ENCODE data around the gene TRHDE. TPM values are rescaled to one million over a fixed set of nuclear protein-coding genes. Genes with fewer than 3 reads are reported as not detected.

Gene TRHDE
- total and polyA plus RNA-seq, 12 donors, result 0.11 to 3.9 (median 0.64) TPM

DNA sequence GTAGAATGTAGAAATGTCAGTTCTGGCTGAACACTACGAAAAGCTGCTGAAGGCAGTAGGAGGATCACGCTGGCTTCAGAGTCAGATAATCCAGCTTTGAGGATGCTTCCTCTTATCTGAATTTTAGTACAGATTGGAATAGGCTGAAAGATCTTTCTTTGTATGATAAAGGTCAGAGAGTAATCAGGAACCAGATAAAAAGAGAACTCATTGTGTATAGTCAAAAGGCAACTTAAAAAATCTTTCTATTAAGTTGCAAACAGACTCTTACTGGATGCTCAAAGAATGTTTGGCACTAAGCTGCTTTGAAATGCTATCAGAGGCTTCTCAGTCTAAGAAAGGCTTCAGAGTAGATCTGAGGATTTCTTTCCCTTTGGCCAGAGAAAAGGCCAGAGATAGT lies 21.8 kb upstream of the TRHDE start:
- Histone ChIP-seq H3K36me3 (replicated peaks in 1 of 2) (no peaks in the 10 kb centered on the region), H3K4me1 (replicated peaks in 1 of 2) (no peaks in the 10 kb centered on the region), H3K27me3 (no peaks in the 10 kb centered on the region), H3K27ac (no peak overlapping the region), H3K9me3 (replicated peaks in 1 of 3) (no peaks in the 10 kb centered on the region), H3K4me3 (no peak overlapping the region)
- TF ChIP-seq POLR2A (IDR thresholded peaks at IDR 0.05), result no peak
- TF ChIP-seq, protein P1, sequence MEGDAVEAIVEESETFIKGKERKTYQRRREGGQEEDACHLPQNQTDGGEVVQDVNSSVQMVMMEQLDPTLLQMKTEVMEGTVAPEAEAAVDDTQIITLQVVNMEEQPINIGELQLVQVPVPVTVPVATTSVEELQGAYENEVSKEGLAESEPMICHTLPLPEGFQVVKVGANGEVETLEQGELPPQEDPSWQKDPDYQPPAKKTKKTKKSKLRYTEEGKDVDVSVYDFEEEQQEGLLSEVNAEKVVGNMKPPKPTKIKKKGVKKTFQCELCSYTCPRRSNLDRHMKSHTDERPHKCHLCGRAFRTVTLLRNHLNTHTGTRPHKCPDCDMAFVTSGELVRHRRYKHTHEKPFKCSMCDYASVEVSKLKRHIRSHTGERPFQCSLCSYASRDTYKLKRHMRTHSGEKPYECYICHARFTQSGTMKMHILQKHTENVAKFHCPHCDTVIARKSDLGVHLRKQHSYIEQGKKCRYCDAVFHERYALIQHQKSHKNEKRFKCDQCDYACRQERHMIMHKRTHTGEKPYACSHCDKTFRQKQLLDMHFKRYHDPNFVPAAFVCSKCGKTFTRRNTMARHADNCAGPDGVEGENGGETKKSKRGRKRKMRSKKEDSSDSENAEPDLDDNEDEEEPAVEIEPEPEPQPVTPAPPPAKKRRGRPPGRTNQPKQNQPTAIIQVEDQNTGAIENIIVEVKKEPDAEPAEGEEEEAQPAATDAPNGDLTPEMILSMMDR (IDR thresholded peaks at IDR 0.05), result no peak
- no peak for DNase-seq
- intact Hi-C loops (cut with DNase I), result no loop called here
- WGBS, 4 donors, result 75 to 83% (median 81%) methylated on average over 2 of the region's 2 CpGs

DNA sequence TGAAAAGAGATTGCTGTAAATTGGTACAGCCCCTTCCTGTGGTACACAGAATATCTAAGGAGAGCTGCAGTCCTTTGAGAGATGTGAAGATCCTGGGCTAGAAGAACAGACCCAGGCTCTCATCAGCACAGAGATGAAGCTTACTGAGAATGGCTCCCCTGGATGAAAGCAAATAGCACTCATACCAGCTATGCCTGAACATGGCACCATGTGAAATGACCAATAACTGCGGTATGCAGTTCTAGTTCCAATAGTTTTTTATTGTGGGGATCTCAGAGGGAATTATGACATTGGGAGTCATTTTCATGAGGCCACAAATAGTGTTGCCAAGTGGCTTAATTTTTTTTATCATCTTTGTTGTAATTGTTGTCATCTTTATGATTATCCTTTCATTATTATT lies 15.4 kb upstream of the TRHDE start:
- no peak for DNase-seq
- TF ChIP-seq, protein P1 (IDR thresholded peaks at IDR 0.05), result no peak
- TF ChIP-seq POLR2A (IDR thresholded peaks at IDR 0.05), result no peak
- Histone ChIP-seq H3K4me3 (no peak overlapping the region), H3K4me1 (replicated peaks in 1 of 2) (no peaks in the 10 kb centered on the region), H3K27ac (no peak overlapping the region), H3K9me3 (replicated peaks in 1 of 3) (no peaks in the 10 kb centered on the region), H3K27me3 (no peaks in the 10 kb centered on the region), H3K36me3 (replicated peaks in 1 of 2) (no peaks in the 10 kb centered on the region)
- intact Hi-C loops (cut with DNase I), result no loop called here
- WGBS, 4 donors, result 88 to 100% (median 99%) methylated on average over 1 of the region's 1 CpG

DNA sequence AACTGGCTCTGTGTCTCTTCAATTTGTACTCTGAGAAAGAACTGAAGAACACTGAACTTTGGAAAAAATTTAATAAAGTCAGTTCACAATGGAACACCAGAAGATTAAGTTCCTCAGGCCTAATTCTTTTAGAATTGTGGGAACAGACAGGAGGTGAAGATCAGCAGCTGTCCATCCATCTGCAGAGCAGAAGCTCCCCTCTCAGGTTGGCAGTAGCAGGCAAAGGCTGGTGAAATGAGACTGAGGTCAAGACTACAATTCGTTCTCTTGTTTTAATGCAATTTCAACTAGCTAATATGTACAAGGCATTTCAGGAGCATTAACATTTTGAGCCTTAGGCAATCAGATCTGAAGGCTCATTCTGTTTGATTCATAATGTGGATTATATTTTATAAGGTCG lies 10.3 kb upstream of the TRHDE start:
- no peak overlapping the region for H3K27ac ChIP-seq
- DNase-seq, result no peak
- H3K4me3 ChIP-seq, result no peak overlapping the region
- H3K4me1 ChIP-seq (replicated peaks in 1 of 2), result no peaks in the 10 kb centered on the region
- no peaks in the 10 kb centered on the region for H3K9me3 ChIP-seq (replicated peaks in 1 of 3)
- TF ChIP-seq, protein P1 (IDR thresholded peaks at IDR 0.05), result no peak
- TF ChIP-seq POLR2A (IDR thresholded peaks at IDR 0.05), result no peak
- 48 to 85% (median 75%) methylated on average over 2 of the region's 2 CpGs for WGBS, 4 donors
- H3K27me3 ChIP-seq, result no peaks in the 10 kb centered on the region
- no peaks in the 10 kb centered on the region for H3K36me3 ChIP-seq (replicated peaks in 1 of 2)
- intact Hi-C loops (cut with DNase I), result no loop called here

DNA sequence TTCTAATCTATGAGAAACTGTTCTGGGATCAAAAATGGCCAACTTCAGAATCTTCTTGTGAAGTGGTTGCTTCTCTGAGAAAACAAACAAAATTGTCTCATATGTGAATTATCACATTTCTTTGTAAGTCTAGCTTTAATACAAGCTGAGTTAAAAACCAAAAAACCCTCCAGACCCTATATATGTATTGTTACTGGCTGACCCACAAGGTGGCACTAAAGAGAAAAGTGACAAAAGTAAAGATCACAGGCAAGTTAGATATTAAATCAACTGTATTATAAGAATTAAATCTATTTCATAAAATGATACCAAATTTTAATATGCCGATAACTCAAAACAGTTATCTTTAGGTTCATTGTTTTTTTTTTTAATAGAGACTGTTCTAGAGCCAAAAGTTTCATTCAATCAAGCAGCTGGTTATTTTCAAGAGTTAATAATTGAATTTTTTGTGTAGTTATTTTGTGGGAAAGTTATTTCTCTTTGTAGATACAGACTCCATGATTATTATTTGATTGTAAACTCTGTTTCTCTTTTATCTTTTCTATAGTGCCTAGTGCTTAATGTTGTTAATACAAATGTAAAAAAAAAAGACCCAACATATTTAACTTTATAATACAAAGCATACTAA lies 7.5 kb upstream of the TRHDE start:
- H3K4me1 ChIP-seq (replicated peaks in 1 of 2), result no peaks in the 10 kb centered on the region
- no peaks in the 10 kb centered on the region for H3K36me3 ChIP-seq (replicated peaks in 1 of 2)
- H3K9me3 ChIP-seq (replicated peaks in 1 of 3), result no peaks in the 10 kb centered on the region
- no peak overlapping the region for H3K27ac ChIP-seq
- intact Hi-C loops (cut with DNase I), result no loop called here
- H3K27me3 ChIP-seq, result no peaks in the 10 kb centered on the region
- WGBS, 4 donors, result 43 to 77% (median 57%) methylated on average over 1 of the region's 1 CpG
- H3K4me3 ChIP-seq, result no peak overlapping the region
- no peak for TF ChIP-seq POLR2A (IDR thresholded peaks at IDR 0.05)
- TF ChIP-seq, protein P1 (IDR thresholded peaks at IDR 0.05), result peak in 3 of 6 experiments; percentile 15 to 34 (median 20)
- DNase-seq, result no peak
